Measurements from ENCODE around the gene CABP7. TPM values are rescaled to one million over a fixed set of nuclear protein-coding genes. Genes with fewer than 3 reads are reported as not detected.

Gene CABP7
- total RNA-seq, 1 donor from 2014 or later = 14.6 TPM

DNA sequence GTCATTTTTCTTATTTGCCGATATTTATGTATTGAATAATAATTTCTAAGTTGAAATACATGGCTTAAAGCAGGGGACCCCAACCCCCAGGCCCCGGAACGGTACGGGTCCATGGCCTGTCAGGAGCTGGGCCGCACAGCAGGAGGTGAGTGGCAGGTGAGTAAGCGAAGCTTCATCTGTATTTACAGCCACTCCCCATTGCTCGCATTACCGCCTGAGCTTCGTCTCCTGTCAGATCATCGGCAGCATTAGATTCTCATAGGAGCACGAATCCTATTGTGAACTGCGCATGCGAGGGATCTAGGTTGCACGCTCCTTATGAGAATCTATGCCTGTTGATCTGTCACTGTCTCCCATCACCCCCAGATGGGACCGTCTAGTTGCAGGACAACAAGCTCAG is 42.5 kb downstream of the CABP7 start:
- peaks cover 2% of the 10 kb centered on the region for H3K9me3 Mint-ChIP-seq (ENCODE audit: unreplicated experiment)
- H3K36me3 Mint-ChIP-seq (ENCODE audit: unreplicated experiment) = no peaks in the 10 kb centered on the region
- no peak for DNase-seq
- no peak overlapping the region for H3K4me3 Mint-ChIP-seq (ENCODE audit: unreplicated experiment)
- peaks cover 12% of the 10 kb centered on the region for H3K4me1 Mint-ChIP-seq (ENCODE audit: low read depth, unreplicated experiment)
- no peak for TF ChIP-seq CTCF (IDR thresholded peaks at IDR 0.05; ENCODE audit: partially characterized antibody, unreplicated experiment)
- peaks cover under 1% of the 10 kb centered on the region for H3K27me3 Mint-ChIP-seq (ENCODE audit: unreplicated experiment)
- H3K27ac Mint-ChIP-seq (ENCODE audit: unreplicated experiment) = no peak overlapping the region

DNA sequence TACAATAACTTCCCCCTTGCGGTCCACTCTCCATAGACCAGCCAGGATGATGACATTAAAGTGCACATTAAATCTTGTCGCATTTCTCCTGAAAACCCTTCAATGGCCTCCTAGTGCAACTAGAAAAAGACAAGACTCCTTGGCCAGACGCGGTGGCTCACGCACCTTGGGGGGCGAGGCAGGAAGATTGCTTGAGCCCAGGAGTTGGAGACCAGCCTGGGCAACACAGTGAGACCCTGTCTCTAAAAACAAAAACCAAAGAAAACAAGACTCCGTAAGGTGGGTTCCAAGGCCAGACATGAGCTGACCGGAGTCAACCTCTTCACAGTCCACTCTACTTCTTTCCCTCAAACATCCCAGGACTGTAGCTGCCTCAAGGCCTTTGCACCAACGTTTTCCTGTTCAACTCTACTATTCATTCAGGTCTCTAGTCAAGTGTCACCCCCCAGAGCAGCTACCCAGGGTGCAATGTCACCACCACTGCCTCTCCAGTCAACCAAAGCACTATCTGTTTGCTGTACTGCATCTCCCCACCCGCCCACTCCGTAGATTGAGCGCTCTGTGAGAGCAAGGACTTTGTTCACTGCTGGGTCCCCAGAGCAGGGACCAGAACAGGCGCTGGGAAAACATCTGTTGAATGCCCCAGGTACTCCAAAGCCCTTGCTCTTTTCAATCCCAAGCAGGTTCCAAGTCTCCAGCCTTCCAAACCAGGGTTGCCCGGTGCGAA is 46.3 kb downstream of the CABP7 start:
- Mint-ChIP-seq H3K27ac (ENCODE audit: unreplicated experiment) (peak overlapping the region; percentile 99), H3K27me3 (ENCODE audit: unreplicated experiment) (peaks cover 3% of the 10 kb centered on the region)
- TF ChIP-seq CTCF (IDR thresholded peaks at IDR 0.05; ENCODE audit: partially characterized antibody, unreplicated experiment) = no peak

GRCh38 chr22:29766632-29767170 is 46.9 kb downstream of the CABP7 start, which contains the start of gene ZMAT5:
Gene ZMAT5, minus strand, starts transcription at chr22:29767007. Its CDS starts 18,463 bp downstream, at chr22:29748544.
- peak within 1 kb of the TSS; percentile 99 for H3K27ac Mint-ChIP-seq (ENCODE audit: unreplicated experiment)
- H3K4me3 Mint-ChIP-seq (ENCODE audit: unreplicated experiment) = peak within 1 kb of the TSS; percentile 99
- peaks cover 9% of the 10 kb centered on the region for H3K4me1 Mint-ChIP-seq (ENCODE audit: low read depth, unreplicated experiment)
- H3K36me3 Mint-ChIP-seq (ENCODE audit: unreplicated experiment) = no peaks in the 10 kb centered on the region
- H3K9me3 Mint-ChIP-seq (ENCODE audit: unreplicated experiment) = peaks cover 3% of the 10 kb centered on the region
- DNase-seq = peak; percentile 91
- TF ChIP-seq CTCF (IDR thresholded peaks at IDR 0.05; ENCODE audit: partially characterized antibody, unreplicated experiment) = no peak
- peaks cover 3% of the 10 kb centered on the region for H3K27me3 Mint-ChIP-seq (ENCODE audit: unreplicated experiment)

More for the DNA sequence above, 46.3 kb downstream of the CABP7 start:
- DNase-seq = no peak
- Mint-ChIP-seq H3K36me3 (ENCODE audit: unreplicated experiment) (no peaks in the 10 kb centered on the region), H3K9me3 (ENCODE audit: unreplicated experiment) (peaks cover 3% of the 10 kb centered on the region), H3K4me3 (ENCODE audit: unreplicated experiment) (peak overlapping the region; percentile 99), H3K4me1 (ENCODE audit: low read depth, unreplicated experiment) (peaks cover 9% of the 10 kb centered on the region)

DNA sequence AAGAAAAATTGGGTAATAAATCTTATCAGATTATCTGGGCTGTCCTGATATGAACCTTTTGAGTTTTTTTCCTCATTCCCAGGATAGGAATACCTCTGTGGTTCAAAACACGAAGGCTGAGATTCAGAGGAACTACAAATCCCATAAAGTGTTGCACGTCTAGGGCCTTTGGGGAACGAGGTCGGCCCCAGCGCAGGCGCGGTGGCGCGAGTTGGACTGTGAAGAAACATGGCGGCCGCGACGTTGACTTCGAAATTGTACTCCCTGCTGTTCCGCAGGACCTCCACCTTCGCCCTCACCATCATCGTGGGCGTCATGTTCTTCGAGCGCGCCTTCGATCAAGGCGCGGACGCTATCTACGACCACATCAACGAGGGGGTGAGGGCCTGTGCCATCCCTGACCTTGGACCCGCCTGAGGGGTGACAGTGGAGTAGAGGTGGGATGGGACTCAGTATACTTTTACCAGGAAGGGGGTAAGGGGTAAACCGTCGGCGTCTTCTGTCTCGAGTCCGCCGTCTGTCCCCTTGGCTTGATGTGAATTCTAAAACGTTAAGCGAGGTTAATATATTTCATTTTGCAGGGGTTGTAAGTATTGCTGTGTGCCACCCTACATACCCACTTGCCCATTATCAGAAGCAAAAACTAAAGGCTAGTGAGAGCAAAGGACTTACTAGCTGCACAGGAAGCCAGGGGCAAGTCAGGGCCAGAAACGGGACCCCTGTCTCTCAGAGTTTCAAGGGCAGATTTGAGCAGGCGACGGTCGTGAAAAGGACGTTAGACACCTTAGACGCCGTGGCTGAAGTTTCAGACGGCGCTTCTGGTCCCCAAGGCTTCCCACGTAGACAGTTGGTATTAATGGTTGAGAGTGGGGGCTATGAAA is 47.6 kb downstream of the CABP7 start, which contains the start of gene UQCR10:
Gene UQCR10, plus strand, starts transcription at position 199 of the 881 bp plus-strand sequence. Its CDS starts 30 bp downstream, at position 229.
- Mint-ChIP-seq H3K4me1 (ENCODE audit: low read depth, unreplicated experiment) (peaks cover 12% of the 10 kb centered on the region), H3K4me3 (ENCODE audit: unreplicated experiment) (peak within 1 kb of the TSS; percentile 99), H3K27ac (ENCODE audit: unreplicated experiment) (peak within 1 kb of the TSS; percentile 99), H3K36me3 (ENCODE audit: unreplicated experiment) (no peaks in the 10 kb centered on the region), H3K27me3 (ENCODE audit: unreplicated experiment) (peaks cover 5% of the 10 kb centered on the region), H3K9me3 (ENCODE audit: unreplicated experiment) (peaks cover 6% of the 10 kb centered on the region)
- TF ChIP-seq CTCF (IDR thresholded peaks at IDR 0.05; ENCODE audit: partially characterized antibody, unreplicated experiment) = no peak
- peak; percentile 95 for DNase-seq

All from glutamatergic neuron (in vitro differentiated cells).